GM23248 (cell line): ENCODE measurements around the gene PHLPP1. TPM values are rescaled to one million over a fixed set of nuclear protein-coding genes. Genes with fewer than 3 reads are reported as not detected.

Experiments
- DNase-seq: peaks from one replicate; pipeline ENCODE4 v3.0.0-alpha.2; 2015
- H2AFZ ChIP-seq: fragments of 200-600 bp; sonication (generic); 2 replicates; pipeline ENCODE4 v1.6.1; 2016; ENCODE audit warnings: antibody characterized with exemption
- H3F3A ChIP-seq: fragments of 200-600 bp; sonication (generic); 2 replicates; pipeline ENCODE4 v1.6.1; 2016; ENCODE audit warnings: mild to moderate bottlenecking, antibody characterized with exemption, mixed run types; ENCODE audit not compliant: insufficient read depth
- H3K27ac ChIP-seq: fragments of 200-600 bp; sonication (generic); 2 replicates; pipeline ENCODE4 v1.5.1; 2016; ENCODE audit warnings: mild to moderate bottlenecking
- H3K27me3 ChIP-seq: fragments of 200-600 bp; sonication (generic); replicated peaks from 2 replicates; pipeline ENCODE4 v1.6.1; 2016; ENCODE audit warnings: mild to moderate bottlenecking; ENCODE audit not compliant: insufficient read depth
- H3K36me3 ChIP-seq: fragments of 200-600 bp; sonication (generic); 2 replicates; pipeline ENCODE4 v1.6.1; 2016; ENCODE audit warnings: low read depth, mild to moderate bottlenecking
- H3K4me1 ChIP-seq: fragments of 200-600 bp; sonication (generic); 2 replicates; pipeline ENCODE4 v1.6.1; 2016; ENCODE audit warnings: mild to moderate bottlenecking; ENCODE audit not compliant: insufficient read depth
- H3K4me2 ChIP-seq: fragments of 200-600 bp; sonication (generic); one replicate; pipeline ENCODE4 v1.6.1; 2016; ENCODE audit warnings: mild to moderate bottlenecking; ENCODE audit not compliant: unreplicated experiment
- H3K4me3 ChIP-seq: fragments of 200-600 bp; sonication (generic); 2 replicates; pipeline ENCODE4 v1.5.1; 2016; ENCODE audit warnings: mild to moderate bottlenecking
- H3K79me2 ChIP-seq: fragments of 200-600 bp; sonication (generic); 2 replicates; pipeline ENCODE4 v1.6.1; 2016; ENCODE audit warnings: mild to moderate bottlenecking; ENCODE audit not compliant: insufficient read depth
- H3K9ac ChIP-seq: fragments of 200-600 bp; sonication (generic); 2 replicates; pipeline ENCODE4 v1.6.1; 2016; ENCODE audit warnings: mild to moderate bottlenecking
- H3K9me2 ChIP-seq: fragments of 200-600 bp; sonication (generic); 2 replicates; pipeline ENCODE4 v1.6.1; 2016; ENCODE audit warnings: mixed run types, mild to moderate bottlenecking, moderate library complexity; ENCODE audit not compliant: insufficient read depth
- H3K9me3 ChIP-seq: fragments of 200-600 bp; sonication (generic); one replicate; pipeline ENCODE4 v1.6.1; 2017; ENCODE audit warnings: low read depth
- H4K20me1 ChIP-seq: fragments of 200-600 bp; sonication (generic); 2 replicates; pipeline ENCODE4 v1.6.0; 2016; ENCODE audit not compliant: insufficient read depth
- EZH2 ChIP-seq: fragments of 200-600 bp; sonication (generic); IDR thresholded peaks from 2 replicates; pipeline ENCODE4 v1.6.1; 2018; ENCODE audit warnings: antibody characterized with exemption, mild to moderate bottlenecking; ENCODE audit not compliant: insufficient read depth, poor library complexity, severe bottlenecking
- EZH2phosphoT487 ChIP-seq: fragments of 200-600 bp; sonication (generic); IDR thresholded peaks from 2 replicates; pipeline ENCODE4 v1.6.1; 2018; ENCODE audit warnings: antibody characterized with exemption, moderate library complexity, mild to moderate bottlenecking, low read depth; ENCODE audit not compliant: insufficient read depth
- WGBS, 2 experiments: methylation state at CpG; one replicate each; pipeline ENCODE4 v1.1.6; 2015 to 2017; ENCODE audit warnings: low lambda C conversion rate in 2 of 2, low coverage in 1 of 2; ENCODE audit errors: missing lambda C conversion rate in 2 of 2; 5-methylcytosine and 5-hydroxymethylcytosine counted together
- in situ Hi-C: fragments of 300-500 bp; cut with MboI; formaldehyde crosslinking; loops from 2 replicates; pipeline ENCODE4 v1.15.0; 2020
- polyA plus RNA-seq: library from polyadenylated mRNA; unstranded; fragments of >200 nt; fragmentation: Nextera tagmentation; extraction: Ambion mirVana; gene quantifications from 2 replicates; pipeline ENCODE4 v1.2.1, GENCODE V29; 2016
- total RNA-seq: library from RNA; depleted of rRNA; stranded (reverse); fragments of >200 nt; shearing (Covaris generic); gene quantifications from 2 replicates; pipeline ENCODE4 v1.2.3, GENCODE V29; 2014

PHLPP1 gene
- total and polyA plus RNA-seq, 2 experiments from 2014 or later: 1.1 to 6.8 TPM

- H3K27me3 ChIP-seq: no peaks in the 10 kb centered on the region
- H3K79me2 ChIP-seq: peaks cover 74% of the 10 kb centered on the region
- 0 out of 2 replicates have a peak overlapping the region, but pooled peaks have one; percentile 17 for H3K4me3 ChIP-seq
- peaks cover 47% of the 10 kb centered on the region for H3K4me1 ChIP-seq
- 0 out of 2 replicates have a peak, but pooled peaks cover 6% of the 10 kb centered on the region for H3K9me2 ChIP-seq
- peak overlapping the region; percentile 62 for H3K27ac ChIP-seq
- H4K20me1 ChIP-seq: no peaks in the 10 kb centered on the region
- peak overlapping the region; percentile 59 for H3K4me2 ChIP-seq
- peaks cover 36% of the 10 kb centered on the region for H3F3A ChIP-seq
- no peaks in the 10 kb centered on the region for H3K36me3 ChIP-seq
- 57 to 77% methylated on average over 3 of the region's 3 CpGs for WGBS, 2 experiments
- no peaks in the 10 kb centered on the region for H3K9me3 ChIP-seq
- H3K9ac ChIP-seq: peak overlapping the region; percentile 32; the same call in 1 of the 2 replicates
- no peak for TF ChIP-seq EZH2
- TF ChIP-seq EZH2phosphoT487: no peak
- in situ Hi-C loops: no loop called here
- DNase-seq: no peak
- H2AFZ ChIP-seq: no peak overlapping the region
Observed at GRCh38 chr18:62781262-62781661, 65.9 kb downstream of the PHLPP1 start.

- Histone ChIP-seq H3K36me3 (no peaks in the 10 kb centered on the region), H2AFZ (no peak overlapping the region), H4K20me1 (no peaks in the 10 kb centered on the region), H3K9me2 (0 out of 2 replicates have a peak, but pooled peaks cover 6% of the 10 kb centered on the region), H3K4me2 (peak overlapping the region; percentile 59), H3K27me3 (no peaks in the 10 kb centered on the region), H3K4me3 (no peak overlapping the region), H3K79me2 (peaks cover 75% of the 10 kb centered on the region), H3K9ac (no peak overlapping the region), H3K9me3 (no peaks in the 10 kb centered on the region), H3F3A (peaks cover 36% of the 10 kb centered on the region), H3K4me1 (peaks cover 47% of the 10 kb centered on the region), H3K27ac (peak overlapping the region; percentile 62)
- in situ Hi-C loops: no loop called here
- TF ChIP-seq EZH2 (no peak), EZH2phosphoT487 (0 out of 2 replicates have a peak, but pooled peaks have one; percentile 62)
- 0 to 2% methylated on average over 2 of the region's 2 CpGs for WGBS, 2 experiments
- DNase-seq: peak; percentile 96
Observed at GRCh38 chr18:62781893-62782292, 66.6 kb downstream of the PHLPP1 start.

- H3K27ac ChIP-seq: no peak overlapping the region
- no peaks in the 10 kb centered on the region for H3K9me3 ChIP-seq
- 97 to 98% methylated on average over 4 of the region's 4 CpGs for WGBS, 2 experiments
- no peaks in the 10 kb centered on the region for H3K9me2 ChIP-seq
- H3F3A ChIP-seq: peaks cover 36% of the 10 kb centered on the region
- no peaks in the 10 kb centered on the region for H3K36me3 ChIP-seq
- in situ Hi-C loops: no loop called here
- peaks cover 44% of the 10 kb centered on the region for H3K4me1 ChIP-seq
- H3K4me3 ChIP-seq: no peak overlapping the region
- H3K4me2 ChIP-seq: no peak overlapping the region
- H3K79me2 ChIP-seq: peaks cover 75% of the 10 kb centered on the region
- DNase-seq: no peak
- H4K20me1 ChIP-seq: no peaks in the 10 kb centered on the region
- no peak overlapping the region for H2AFZ ChIP-seq
- TF ChIP-seq EZH2 (no peak), EZH2phosphoT487 (no peak)
- H3K9ac ChIP-seq: no peak overlapping the region
- H3K27me3 ChIP-seq: no peaks in the 10 kb centered on the region
Observed at GRCh38 chr18:62784338-62784965, 69.1 kb downstream of the PHLPP1 start.

GRCh38 chr18:62784966-62785413 lies 69.6 kb downstream of the PHLPP1 start:
- no peaks in the 10 kb centered on the region for H3K36me3 ChIP-seq
- H4K20me1 ChIP-seq: no peaks in the 10 kb centered on the region
- peak overlapping the region; percentile 18 for H3K4me2 ChIP-seq
- H3K4me1 ChIP-seq: peaks cover 44% of the 10 kb centered on the region
- DNase-seq: peak; percentile 67
- TF ChIP-seq EZH2phosphoT487 (no peak), EZH2 (no peak)
- H2AFZ ChIP-seq: no peak overlapping the region
- 49 to 58% methylated on average over 3 of the region's 3 CpGs for WGBS, 2 experiments
- H3K4me3 ChIP-seq: no peak overlapping the region
- 0 out of 2 replicates have a peak overlapping the region, but pooled peaks have one; percentile 6 for H3K9ac ChIP-seq
- peak overlapping the region; percentile 31 for H3K27ac ChIP-seq
- no peaks in the 10 kb centered on the region for H3K27me3 ChIP-seq
- peaks cover 74% of the 10 kb centered on the region for H3K79me2 ChIP-seq
- peaks cover 36% of the 10 kb centered on the region for H3F3A ChIP-seq
- H3K9me3 ChIP-seq: no peaks in the 10 kb centered on the region
- H3K9me2 ChIP-seq: no peaks in the 10 kb centered on the region
- in situ Hi-C loops: no loop called here
